ENCODE results near the gene OR2T6.
"Not testable (repeated sequence)": the region's sequence is repeated elsewhere in the genome, so short reads cannot be mapped to it uniquely, and the experiment has no call there.

The OR2T6 gene, protein sequence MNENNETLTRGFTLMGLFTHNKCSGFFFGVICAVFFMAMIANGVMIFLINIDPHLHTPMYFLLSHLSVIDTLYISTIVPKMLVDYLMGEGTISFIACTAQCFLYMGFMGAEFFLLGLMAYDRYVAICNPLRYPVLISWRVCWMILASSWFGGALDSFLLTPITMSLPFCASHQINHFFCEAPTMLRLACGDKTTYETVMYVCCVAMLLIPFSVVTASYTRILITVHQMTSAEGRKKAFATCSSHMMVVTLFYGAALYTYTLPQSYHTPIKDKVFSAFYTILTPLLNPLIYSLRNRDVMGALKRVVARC

GRCh38 chr1:248375446-248375845 is at the start of gene OR2T6:
TSS of gene OR2T6 (plus strand) at chr1:248375746. CDS start at chr1:248387609, 11,863 bp downstream.
- no peak for FAIRE-seq

DNA sequence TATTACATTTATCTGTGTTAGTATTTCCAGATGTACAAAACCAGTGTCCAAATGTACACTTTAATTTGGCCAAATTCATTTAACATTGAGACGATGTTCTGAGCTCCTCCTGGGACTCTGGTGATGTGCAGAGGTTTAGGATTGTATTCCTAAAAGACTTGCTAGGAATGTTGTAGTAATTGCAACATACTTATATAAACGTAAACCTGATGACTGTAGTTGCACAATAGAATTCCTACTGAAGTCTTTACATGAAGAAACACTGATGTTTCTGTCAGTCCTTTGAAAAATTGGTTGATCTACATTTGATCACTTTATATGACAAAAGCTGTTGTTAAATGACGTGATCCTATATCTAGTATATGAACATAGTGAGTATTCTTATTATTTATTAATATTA is 32.1 kb upstream of the OR2T6 start:
- no peak for FAIRE-seq

DNA sequence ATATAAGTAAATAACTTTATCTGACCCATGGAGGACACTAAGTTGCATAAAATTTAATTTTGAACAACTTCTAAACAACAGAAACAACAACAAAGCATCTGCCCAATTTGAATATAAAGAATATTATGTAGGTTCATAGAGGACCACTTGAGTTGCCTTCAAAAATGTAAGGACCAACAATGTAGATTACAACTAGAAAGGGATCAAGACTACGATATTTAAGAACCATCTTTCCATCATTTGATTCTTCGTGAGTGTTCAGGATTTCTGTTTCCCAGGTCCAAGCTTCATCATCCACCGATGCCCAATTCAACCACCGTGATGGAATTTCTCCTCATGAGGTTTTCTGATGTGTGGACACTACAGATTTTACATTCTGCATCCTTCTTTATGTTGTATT is 27.1 kb upstream of the OR2T6 start, which contains the start of gene OR14C36:
OR14C36 (plus strand) TSS at position 301 of the 400 bp plus-strand sequence; CDS start at position 301, 0 bp downstream.
- FAIRE-seq = no peak

DNA sequence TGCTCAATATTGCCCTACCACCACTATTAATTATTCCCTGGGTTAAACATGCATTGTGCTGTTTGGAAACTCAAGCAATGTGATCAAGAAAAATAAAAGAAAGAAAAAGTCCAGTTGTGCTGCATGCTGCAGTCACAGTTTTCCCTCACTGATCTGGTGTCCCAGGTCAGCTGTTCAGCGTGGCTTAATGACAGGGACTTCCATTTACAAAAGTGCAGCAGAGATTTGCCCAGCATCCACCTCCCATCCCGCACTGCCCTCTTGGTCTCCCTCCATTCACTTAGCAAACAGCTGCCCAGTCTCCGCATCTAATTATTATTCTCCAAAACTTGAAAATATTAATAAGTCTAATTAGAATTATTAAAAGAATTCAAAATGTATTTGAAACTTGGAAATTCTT is 16.1 kb upstream of the OR2T6 start:
- FAIRE-seq = no peak

DNA sequence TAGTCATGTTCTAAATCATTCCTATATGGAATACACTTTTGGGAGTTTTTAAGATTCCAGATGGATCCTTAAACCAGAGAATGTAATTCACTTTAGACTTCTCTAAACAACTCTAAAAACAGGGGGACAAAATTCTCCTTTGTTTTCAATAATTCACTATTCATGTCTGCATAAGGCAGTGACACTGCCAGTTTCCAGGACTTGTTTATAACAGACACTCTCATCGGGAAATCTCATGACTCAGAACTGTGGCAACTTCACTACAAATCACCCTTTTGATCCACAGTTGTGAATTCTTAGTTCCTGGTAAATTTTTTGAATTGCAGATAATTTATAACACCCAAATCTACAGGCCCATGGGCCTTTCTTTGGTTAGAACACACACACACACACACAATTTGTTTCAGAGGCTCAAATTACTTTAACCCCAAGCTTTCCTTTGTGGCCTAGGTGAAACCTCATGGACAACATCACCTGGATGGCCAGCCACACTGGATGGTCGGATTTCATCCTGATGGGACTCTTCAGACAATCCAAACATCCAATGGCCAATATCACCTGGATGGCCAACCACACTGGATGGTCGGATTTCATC is 14.3 kb upstream of the OR2T6 start, which contains the start of gene OR2T4:
OR2T4 (plus strand) TSS at position 545 of the 595 bp plus-strand sequence; CDS start at position 545, 0 bp downstream.
- no peak for FAIRE-seq

DNA sequence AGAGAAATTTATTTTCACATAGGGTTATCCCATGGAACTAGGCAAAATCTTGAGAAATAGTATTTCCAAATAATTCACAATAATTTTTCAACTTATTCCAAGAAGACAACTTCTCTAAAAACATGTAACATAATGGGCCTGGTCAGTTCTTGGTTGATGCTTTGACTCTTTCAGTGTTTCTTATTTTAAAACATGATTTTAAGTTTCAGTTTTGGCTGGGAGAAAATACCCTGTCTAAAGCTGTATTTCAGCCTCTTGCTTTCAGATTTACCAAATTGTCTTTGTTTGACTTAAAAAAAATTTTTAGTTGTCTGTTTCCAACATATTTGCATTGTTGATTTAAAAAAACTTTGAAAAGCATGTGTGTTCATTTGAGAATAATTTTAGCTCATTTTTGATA is 8.9 kb upstream of the OR2T6 start:
- FAIRE-seq = no peak

- FAIRE-seq = no peak
Observed at GRCh38 chr1:248372394-248372793, 3.2 kb upstream of the OR2T6 start.

DNA sequence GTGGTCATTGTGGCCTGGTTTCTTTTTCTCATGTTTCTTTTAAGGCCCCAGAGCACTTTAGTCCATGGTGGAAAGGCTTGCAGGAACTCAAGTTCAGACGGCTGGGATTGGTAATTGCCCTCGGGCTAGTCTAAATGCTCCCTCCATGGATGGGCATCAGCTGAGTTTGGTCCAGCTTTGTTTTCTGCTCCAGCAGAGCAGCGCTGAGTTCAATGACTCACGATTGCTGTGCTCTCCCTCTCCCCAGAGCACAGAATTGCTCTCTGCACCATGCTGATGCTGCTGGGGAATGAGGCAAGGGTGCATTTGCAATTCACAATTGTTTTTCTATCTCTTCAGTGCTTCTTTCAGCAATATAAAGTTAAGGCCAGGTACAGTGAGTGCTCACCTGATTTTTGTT is 1.8 kb upstream of the OR2T6 start:
- no peak for FAIRE-seq

- FAIRE-seq = no peak
Observed at GRCh38 chr1:248376916-248377315, 1.4 kb downstream of the OR2T6 start.

- no peak for FAIRE-seq
Observed at GRCh38 chr1:248380854-248381253, 5.3 kb downstream of the OR2T6 start.

GRCh38 chr1:248388426-248388825 is 12.9 kb downstream of the OR2T6 start:
- no peak for FAIRE-seq

DNA sequence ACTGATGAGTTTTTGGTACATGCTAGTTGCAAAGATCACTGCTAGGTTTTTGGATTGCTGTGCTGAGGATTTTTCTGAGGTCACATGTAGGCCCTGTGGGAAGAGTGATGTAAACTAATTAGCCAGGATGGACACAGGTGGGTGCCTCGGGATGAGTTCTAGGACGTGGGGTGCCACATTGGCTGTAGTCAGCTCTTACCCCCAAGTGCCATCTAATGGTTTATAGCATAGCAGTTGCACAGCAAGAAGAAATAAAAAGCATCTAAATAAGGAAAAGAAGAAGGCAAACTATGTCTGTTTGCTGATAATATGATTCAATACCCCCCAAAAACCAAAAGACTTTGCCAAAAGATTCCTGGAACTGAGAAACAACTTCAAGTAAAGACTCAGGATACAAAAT is 17.5 kb downstream of the OR2T6 start:
- no peak for FAIRE-seq

DNA sequence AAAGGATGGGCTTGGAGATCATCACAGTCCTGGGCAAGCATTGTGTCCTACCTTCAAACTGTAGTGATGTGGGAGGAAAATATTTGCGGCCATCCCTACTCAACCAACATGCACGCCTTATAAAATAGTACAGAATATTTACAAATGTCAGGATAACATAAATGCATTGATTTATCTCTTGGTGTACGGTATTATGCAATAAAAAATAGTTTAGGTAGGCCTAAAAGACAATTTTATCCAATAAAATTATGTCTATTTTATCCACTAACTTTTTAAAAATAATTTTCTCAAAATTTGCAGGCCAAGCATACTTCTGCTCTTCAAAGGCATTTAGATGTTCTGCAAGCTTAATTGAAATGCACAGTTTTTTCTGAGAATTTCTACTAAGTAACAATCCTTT is 27.2 kb downstream of the OR2T6 start, which contains the start of gene OR2T1:
OR2T1 (plus strand) TSS at position 301 of the 400 bp plus-strand sequence. CDS start 3,100 bp downstream, outside the sequence.
- no peak for FAIRE-seq

DNA sequence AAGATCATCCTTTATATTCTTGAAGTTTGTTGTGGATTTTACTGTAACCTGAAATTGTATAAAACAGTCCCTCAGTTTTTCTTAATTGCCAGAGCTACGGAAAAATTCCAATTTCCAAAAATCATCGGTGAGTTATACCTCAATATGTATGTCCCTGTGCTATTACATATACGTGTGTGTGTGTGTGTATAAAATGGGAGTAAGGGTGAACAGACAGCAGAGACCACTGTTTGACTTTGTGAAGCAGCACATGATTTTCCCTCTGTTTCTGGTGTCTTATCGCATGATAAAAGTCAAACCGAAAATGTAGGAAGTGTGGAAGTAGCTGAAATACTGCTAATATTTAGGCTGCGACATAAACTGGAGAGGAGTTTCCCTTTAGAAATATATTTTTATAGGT is 28.5 kb downstream of the OR2T6 start:
- FAIRE-seq = no peak

GRCh38 chr1:248406721-248407692 is 31.5 kb downstream of the OR2T6 start:
- no peak for FAIRE-seq

GRCh38 chr1:248416226-248416625 is 40.7 kb downstream of the OR2T6 start:
- FAIRE-seq = no peak

- no peak for FAIRE-seq
Observed at GRCh38 chr1:248417854-248418253, 42.3 kb downstream of the OR2T6 start.

DNA sequence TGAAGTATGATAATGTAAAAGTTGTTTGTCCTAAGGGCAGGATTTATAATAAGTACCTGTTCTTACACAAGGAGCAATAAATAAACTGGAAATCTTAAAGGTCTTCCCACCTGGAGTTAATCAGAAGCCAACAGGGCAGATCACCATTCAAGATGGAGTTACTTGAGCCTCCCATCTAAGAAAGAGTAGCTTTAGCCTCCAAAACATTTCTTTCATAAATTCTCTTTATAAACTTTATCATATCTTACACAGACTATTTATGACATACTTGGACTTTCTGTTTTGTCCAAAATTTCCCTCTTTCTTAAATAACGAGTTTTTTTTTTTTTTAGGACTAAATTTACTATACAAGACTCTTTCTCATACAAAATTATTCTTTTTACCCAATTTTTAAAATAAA is 45.8 kb downstream of the OR2T6 start:
- FAIRE-seq = peak; percentile 97

GRCh38 chr1:248427526-248428191 is 52.1 kb downstream of the OR2T6 start:
- not testable (repeated sequence) for FAIRE-seq

DNA sequence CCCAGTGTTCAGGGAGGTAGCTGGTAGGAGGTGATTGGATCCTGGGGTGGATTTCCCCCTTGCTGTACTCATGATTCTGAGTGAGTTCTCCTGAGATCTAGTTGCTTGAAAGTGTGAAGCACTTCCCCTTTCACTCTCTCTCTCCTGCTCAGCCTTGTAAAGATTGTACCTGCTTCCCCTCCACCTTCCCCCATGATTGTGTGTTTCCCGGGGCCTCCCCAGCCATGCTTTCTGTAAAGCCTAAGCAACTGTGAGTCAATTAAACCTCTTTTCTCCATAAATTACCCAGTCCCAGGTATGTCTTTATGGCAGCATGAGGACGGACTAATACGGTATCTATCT is 52.6 kb downstream of the OR2T6 start:
- FAIRE-seq = not testable (repeated sequence)

DNA sequence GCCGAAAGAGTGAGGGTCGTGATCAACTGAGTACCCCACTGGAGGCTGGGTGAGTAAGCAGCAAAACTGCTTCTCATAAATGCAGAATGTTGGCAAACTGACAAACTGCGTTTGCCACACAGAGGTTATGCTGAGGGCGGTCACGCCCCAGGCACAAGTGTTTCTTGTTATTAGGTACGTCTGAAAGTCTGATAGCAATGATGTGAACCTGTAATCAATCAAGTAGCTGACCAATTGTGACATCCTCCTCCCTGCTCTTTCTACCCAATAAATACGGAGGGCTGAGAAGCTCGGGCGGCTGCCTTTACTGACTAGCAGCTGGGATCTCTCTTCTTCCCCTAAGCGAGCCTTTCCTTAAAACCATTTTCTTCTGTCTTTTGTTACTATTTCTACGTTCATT is 56.1 kb downstream of the OR2T6 start:
- not testable (repeated sequence) for FAIRE-seq

- FAIRE-seq = not testable (repeated sequence)
Observed at GRCh38 chr1:248432201-248432600, 56.7 kb downstream of the OR2T6 start.
